T1000 (cell line): ENCODE data around the gene KCNIP2.

Source experiments
- DNase-seq: peaks from one replicate; lab custom pipeline; 2025; ENCODE audit warnings: mixed read lengths; lab: John Stamatoyannopoulos, UW

KCNIP2 gene

GRCh38 chr10:101782811-101783735, 60.5 kb downstream of the KCNIP2 start, which contains the start of gene NPM3:
Gene NPM3, minus strand, starts transcription at chr10:101783446. Its CDS starts 56 bp downstream, at chr10:101783390.
- peak; percentile 67 for DNase-seq

- DNase-seq, result no peak
Observed at GRCh38 chr10:101781984-101782810, 61.4 kb downstream of the KCNIP2 start.

- DNase-seq, result no peak
Observed at GRCh38 chr10:101781655-101781983, 62.0 kb downstream of the KCNIP2 start.

- peak; percentile 23 for DNase-seq
Observed at GRCh38 chr10:101780818-101781654, 62.6 kb downstream of the KCNIP2 start.

- DNase-seq, result no peak
Observed at GRCh38 chr10:101780187-101780817, 63.3 kb downstream of the KCNIP2 start.

GRCh38 chr10:101779544-101780186, 63.9 kb downstream of the KCNIP2 start:
- DNase-seq, result no peak

GRCh38 chr10:101778781-101779543, 64.6 kb downstream of the KCNIP2 start:
- DNase-seq, result no peak

GRCh38 chr10:101778151-101778780, 65.3 kb downstream of the KCNIP2 start:
- no peak for DNase-seq

- DNase-seq, result no peak
Observed at GRCh38 chr10:101777619-101778145, 65.9 kb downstream of the KCNIP2 start.

GRCh38 chr10:101776161-101776817, 67.3 kb downstream of the KCNIP2 start:
- DNase-seq, result no peak
